Islet precursor cell (in vitro differentiated cells): Measurements from ENCODE around the gene IFIT1.
"Not testable (repeated sequence)": the region's sequence is repeated elsewhere in the genome, so short reads cannot be mapped to it uniquely, and the experiment has no call there.

Experiments
- DNase-seq: peaks from one replicate; pipeline ENCODE4 v3.0.0-alpha.2; 2018

The IFIT1 gene

DNA sequence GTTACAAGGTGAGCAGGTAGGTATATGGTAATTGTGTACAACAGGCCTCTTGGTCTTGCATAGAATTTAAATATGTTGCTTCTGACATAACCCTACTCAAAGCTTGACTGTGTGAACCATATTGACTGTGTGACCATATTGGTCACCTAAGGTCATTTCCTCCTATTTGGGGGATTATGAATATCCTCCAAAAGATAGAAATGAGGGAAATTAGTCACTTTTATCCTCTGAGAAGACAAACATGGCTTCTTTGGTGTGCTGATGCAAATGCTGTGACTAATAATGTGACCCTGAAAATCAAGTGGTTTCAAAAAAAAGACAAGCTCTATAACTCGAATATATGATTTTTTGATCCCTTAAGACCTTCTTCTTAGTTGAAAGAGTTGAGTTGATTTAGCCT, 49.9 kb downstream of the IFIT1 start:
- no peak for DNase-seq

- DNase-seq: not testable (repeated sequence)
These were observed 52.4 kb downstream of the IFIT1 start for GRCh38 chr10:89444819-89445218.

GRCh38 chr10:89450901-89451300, 58.5 kb downstream of the IFIT1 start:
- DNase-seq: no peak

GRCh38 chr10:89452193-89452592, 59.8 kb downstream of the IFIT1 start:
- DNase-seq: no peak

DNA sequence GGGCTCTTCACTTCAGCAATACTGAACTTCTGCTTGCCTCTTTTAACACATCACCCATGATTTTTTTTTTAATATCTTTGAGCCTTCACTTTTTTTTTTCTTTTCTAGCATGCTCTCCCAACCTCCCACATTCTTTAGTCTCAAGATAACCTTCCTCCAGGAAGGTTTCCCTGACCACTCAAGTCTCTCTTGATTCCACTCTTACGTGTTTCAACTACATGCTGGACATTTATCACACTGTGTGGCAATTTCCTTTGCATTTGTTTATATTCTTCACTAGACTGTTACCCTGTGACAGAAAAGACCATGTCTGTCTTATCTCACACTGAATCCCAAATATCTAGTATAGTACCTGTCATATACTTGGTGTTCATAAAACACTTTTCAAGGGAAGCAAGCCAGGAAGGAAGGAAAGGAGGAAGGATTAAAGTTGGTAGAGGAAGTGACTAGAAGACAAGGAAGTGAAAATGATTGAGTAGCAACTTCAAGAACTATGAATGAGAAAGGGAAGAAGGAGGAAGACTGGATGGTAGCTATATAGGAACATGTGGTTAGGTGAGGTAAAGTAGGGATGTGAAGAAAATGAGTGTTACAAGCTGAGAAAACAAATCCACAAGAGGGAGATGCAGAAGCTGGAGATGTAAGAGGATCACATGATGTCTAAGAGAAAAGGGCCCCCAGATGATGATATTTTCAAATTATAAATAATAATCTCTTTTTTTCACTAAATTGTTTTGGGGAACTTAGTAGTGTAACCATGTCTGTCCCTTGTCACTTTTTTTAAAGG, 62.3 kb downstream of the IFIT1 start:
- no peak for DNase-seq
